GM18873 (cell line): ENCODE results near the gene MBNL1.
"Not testable (repeated sequence)": the region's sequence is repeated elsewhere in the genome, so short reads cannot be mapped to it uniquely, and the experiment has no call there.

Experiments
- ATAC-seq: cut with Tn5 transposase; IDR thresholded peaks from one replicate; pipeline ENCODE4 v1.9.1; 2021; ENCODE audit warnings: mild to moderate bottlenecking, moderate library complexity, moderate number of reproducible peaks; ENCODE audit not compliant: unreplicated experiment, low FRiP score

MBNL1 gene

DNA sequence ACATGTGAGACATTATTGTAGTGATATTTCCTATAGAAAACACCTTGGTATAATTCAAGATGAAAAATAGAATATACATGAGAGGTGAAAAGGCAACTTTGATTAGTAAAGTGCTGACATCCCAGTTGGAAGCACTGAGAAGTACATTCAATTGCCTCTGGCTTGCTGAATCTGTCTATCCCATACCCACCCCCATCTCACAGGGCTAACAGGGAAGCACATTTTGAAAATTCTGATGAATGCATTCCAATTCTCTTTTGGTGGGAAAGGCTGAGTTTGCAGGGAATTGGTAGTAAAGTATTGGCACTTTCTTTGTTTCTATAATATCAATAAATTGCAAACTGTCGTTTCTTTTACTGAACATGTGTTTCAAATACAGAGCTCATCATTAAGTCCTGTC is 122.9 kb downstream of the MBNL1 start:
- no peak for ATAC-seq

DNA sequence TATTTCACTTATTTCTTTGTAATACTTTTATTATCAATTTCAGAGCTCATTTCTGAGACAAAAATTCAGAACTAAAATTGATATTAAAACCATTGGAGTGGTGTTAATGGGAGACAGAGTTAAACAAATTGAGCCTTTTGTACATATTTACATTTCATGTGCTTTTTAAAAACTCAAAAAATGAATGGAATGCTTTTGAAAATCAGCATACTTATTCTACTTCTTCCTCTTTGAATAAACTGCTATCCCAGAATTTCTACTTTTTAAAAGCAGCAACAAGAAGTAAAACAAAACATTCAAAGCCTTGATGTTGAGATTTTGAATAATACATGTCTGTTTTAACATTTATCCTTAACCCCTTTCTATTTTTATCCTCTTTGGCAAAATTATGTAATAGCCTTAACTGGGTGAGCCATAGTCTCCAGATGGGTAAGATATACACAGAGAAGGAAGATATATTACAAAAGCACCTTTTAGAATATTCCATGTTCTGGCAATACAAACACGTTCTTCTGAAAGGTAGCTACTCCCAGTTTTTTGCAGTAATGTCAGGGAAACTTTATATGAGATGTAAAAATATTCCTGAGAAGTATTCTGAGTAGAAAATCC is 123.6 kb downstream of the MBNL1 start:
- ATAC-seq = no peak

GRCh38 chr3:152394246-152394645 is 125.5 kb downstream of the MBNL1 start:
- no peak for ATAC-seq

- no peak for ATAC-seq
Measured at GRCh38 chr3:152395764-152396163, 127.0 kb downstream of the MBNL1 start.

GRCh38 chr3:152396867-152397266 is 128.1 kb downstream of the MBNL1 start:
- ATAC-seq = no peak

DNA sequence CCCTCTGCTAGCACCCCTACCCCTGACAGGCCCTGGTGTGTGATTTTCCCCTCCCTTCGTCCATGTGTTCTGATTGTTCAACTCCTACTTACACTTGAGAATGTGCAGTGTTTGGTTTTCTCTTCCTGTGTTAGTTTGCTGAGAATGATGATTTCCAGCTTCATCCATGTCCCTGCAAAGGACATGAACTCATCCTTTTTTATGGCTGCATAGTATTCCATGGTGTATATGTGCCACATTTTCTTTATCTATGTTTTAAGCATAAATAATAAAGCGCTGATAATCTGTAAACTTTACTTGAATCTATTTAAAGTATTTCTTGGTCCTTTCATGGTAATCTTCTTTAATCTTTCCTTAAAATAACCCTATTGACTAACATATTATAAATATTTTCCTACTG is 128.6 kb downstream of the MBNL1 start:
- not testable (repeated sequence) for ATAC-seq

- no peak for ATAC-seq
Measured at GRCh38 chr3:152398495-152398894, 129.8 kb downstream of the MBNL1 start.

DNA sequence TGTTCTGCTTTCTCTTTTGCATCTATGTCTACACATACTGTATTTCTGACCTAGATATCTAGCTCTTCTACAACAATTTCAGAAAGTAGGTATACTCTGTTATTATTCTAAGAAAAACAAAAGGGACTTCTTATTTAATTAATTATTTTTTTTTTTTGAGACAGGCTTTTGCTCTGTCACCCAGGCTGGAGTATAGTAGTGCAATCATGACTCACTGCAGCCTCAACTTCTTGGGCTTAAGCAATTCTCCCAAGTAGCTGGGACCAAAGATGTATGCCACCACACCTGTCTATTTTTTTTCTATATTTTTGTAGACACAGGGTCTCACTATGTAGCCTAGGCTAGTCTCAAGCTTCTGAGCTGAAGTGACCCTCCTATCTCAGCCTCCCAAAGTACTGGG is 130.6 kb downstream of the MBNL1 start:
- no peak for ATAC-seq

- no peak for ATAC-seq
Measured at GRCh38 chr3:152400887-152401286, 132.2 kb downstream of the MBNL1 start.

GRCh38 chr3:152402695-152403451 is 134.1 kb downstream of the MBNL1 start:
- no peak for ATAC-seq

- ATAC-seq = no peak
Measured at GRCh38 chr3:152403632-152404066, 134.9 kb downstream of the MBNL1 start.

- ATAC-seq = no peak
Measured at GRCh38 chr3:152404976-152405375, 136.2 kb downstream of the MBNL1 start.

GRCh38 chr3:152405915-152406802 is 137.4 kb downstream of the MBNL1 start:
- ATAC-seq = no peak

GRCh38 chr3:152413240-152413639 is 144.5 kb downstream of the MBNL1 start:
- no peak for ATAC-seq

DNA sequence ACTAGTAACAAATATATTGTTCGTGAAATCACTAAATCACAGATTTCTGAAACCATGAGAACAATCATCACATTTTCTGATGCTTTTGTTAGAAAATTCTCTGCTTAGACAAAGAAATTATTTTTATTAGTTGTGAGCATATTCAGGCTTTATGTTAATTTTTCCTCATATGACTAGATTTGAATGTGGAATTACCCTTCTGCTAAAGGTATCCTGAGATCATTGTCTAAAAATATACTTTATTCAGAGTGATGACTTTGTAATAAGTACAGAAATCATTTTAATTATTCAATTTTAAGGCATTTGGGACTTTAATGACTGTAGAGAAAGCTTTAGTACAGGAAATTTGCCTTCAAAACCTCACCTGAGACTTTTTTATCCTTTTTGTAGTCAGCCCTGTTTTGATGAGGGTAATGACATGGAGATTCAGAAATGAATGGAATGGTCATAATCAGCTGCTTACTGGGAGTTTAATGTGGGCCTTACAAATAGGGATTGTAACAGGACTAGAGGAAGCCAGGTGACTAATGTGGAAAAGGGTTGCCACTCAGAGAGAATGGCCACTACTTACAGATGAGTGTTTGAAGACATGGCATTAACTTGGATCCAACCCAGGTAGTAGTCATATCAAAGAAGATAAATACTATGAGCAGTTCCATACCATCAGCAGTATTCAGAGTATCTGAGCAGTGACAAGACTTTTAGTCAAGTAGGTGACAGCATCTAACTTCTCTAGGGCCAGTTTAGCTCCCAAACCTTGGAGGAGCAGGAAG is 148.3 kb downstream of the MBNL1 start:
- no peak for ATAC-seq

DNA sequence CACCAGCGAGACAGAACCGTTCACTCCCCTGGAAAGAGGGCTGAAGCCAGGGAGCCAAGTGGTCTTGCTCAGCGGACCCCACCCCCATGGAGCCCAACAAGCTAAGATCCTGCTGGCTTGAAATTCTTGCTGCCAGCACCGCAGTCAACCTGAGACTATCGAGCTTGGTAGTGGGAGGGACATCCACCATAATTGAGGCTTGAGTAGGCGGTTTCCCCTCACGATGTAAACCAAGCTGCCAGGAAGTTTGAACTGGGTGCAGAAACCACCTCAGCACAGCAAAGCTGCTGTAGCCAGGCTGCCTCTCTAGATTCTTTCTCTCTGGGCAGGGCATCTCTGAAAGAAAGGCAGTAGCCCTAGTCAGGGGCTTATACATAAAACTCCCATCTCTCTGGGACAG is 151.0 kb downstream of the MBNL1 start:
- ATAC-seq = no peak

DNA sequence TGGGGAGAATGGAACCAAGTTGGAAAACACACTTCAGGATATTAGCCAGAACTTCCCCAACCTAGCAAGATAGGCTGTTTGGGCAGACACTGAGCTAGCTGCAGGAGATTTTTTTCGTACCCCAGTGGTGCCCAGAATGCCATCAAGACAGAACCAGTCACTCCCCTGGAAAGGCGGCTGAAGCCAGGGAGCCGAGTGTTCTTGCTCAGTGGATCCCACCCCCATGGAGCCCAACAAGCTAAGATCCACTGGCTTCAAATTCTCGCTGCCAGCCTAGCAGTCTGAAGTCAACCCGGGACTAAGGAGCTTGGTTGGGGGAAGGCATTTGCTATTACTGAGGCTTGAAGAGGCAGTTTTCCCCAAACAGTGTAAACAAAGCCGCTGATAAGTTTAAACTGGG is 152.4 kb downstream of the MBNL1 start:
- ATAC-seq = no peak

DNA sequence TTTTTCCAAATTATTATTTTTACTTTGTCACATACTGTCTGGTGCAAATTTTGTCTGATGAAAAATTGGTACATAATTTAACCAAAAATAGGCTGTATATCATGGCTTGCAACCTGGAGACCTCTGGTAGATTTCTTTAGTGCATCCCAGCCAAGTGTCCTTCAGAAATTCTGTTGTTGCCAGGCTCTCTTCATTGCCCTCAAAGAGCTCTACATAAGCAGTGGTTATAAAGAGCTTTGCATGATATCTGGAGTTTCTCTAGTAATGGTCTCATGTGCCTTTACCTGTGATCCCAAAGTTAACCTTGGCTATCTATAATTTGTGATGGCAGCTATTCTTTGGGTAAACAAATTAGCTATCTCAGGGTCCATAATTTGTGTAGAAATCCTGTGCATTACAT is 157.7 kb downstream of the MBNL1 start:
- no peak for ATAC-seq

- no peak for ATAC-seq
Measured at GRCh38 chr3:152428577-152428976, 159.8 kb downstream of the MBNL1 start.

DNA sequence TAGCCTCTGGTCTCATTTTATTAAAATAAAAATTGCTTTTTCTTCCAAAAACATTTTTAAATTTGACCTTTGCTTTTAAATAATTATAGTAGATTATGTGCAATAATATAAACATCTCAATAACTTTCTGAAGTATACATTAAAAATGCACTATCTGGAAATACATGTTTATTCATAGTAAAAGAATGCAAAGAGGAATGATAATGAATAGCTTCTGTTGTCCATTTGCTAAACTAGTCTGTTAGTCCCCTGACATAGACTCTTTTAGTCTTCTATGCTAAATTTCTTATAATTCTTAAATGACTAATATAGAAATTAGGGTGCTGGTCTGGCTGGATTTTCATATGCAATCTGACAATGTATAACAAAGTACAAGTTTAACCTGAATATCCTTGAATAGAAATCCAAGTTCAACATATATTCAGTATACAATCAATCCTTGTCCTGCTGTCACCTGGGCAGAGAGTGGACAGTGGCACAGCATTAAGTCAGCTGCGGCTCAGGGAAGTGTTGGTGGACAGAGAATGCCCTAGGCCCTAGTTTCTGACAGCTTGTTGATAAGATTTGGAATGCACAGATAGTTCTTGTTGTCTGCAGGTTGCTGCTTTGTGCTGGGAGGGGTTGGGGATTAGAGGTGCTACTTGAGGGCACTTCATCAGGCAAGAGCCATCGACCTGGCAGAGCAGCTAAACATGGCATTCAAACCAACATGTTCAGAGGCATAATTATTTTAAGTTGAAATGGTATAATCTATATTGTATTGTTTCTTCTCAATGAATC is 161.7 kb downstream of the MBNL1 start:
- ATAC-seq = no peak
